ENCODE data around the gene RPL18A. TPM values are rescaled to one million over a fixed set of nuclear protein-coding genes. Genes with fewer than 3 reads are reported as not detected.
A peak's percentile ranks its signal among the peaks of the same experiment; 100 is the strongest.

The RPL18A gene
- total RNA-seq, 3 donors from 2014 or later = 4,001 to 4,060 (median 4,048) TPM

- ATAC-seq (no peak), DNase-seq (no peak)
- H3K4me3 Mint-ChIP-seq = no peak overlapping the region
- peaks cover 15% of the 10 kb centered on the region for H3K4me1 Mint-ChIP-seq (ENCODE audit: low read depth)
- H3K27me3 Mint-ChIP-seq (ENCODE audit: low read depth) = no peaks in the 10 kb centered on the region
- peaks cover 52% of the 10 kb centered on the region for H3K36me3 Mint-ChIP-seq (ENCODE audit: insufficient read depth)
- H3K9me3 Mint-ChIP-seq = no peaks in the 10 kb centered on the region
Measured at GRCh38 chr19:17834350-17835181, 25.1 kb upstream of the RPL18A start.

- DNase-seq (no peak), ATAC-seq (no peak)
- Mint-ChIP-seq H3K36me3 (ENCODE audit: insufficient read depth) (peaks cover 53% of the 10 kb centered on the region), H3K27me3 (ENCODE audit: low read depth) (no peaks in the 10 kb centered on the region), H3K4me3 (no peak overlapping the region), H3K9me3 (no peaks in the 10 kb centered on the region), H3K4me1 (ENCODE audit: low read depth) (peaks cover 15% of the 10 kb centered on the region)
Measured at GRCh38 chr19:17835182-17836006, 24.3 kb upstream of the RPL18A start.

- Mint-ChIP-seq H3K9me3 (no peaks in the 10 kb centered on the region), H3K4me3 (no peak overlapping the region), H3K4me1 (ENCODE audit: low read depth) (peaks cover 18% of the 10 kb centered on the region), H3K36me3 (ENCODE audit: insufficient read depth) (peaks cover 51% of the 10 kb centered on the region), H3K27me3 (ENCODE audit: low read depth) (no peaks in the 10 kb centered on the region)
- DNase-seq = no peak
- no peak for ATAC-seq
Measured at GRCh38 chr19:17836530-17836929, 23.2 kb upstream of the RPL18A start.

DNA sequence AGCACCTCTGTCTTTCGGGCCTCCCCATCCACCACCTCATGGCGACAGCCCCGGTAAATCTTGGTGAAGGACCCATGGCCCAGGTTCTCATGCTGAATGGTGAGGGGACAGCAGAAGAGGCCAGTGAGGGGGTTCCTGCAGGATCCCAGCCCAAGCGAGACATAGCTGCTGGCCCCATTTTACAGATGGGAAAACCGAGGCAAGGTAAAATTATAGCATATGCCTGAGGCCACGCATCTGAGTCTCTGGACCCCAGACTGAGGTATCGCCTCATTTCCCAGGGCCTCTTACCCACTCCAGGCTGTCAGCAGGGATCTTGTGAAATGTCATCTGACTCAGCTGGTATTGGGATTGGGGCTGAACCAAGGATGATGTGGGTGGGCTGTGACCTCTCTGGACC, 21.7 kb upstream of the RPL18A start:
- peaks cover 18% of the 10 kb centered on the region for H3K4me1 Mint-ChIP-seq (ENCODE audit: low read depth)
- DNase-seq (no peak), ATAC-seq (no peak)
- no peaks in the 10 kb centered on the region for H3K9me3 Mint-ChIP-seq
- H3K36me3 Mint-ChIP-seq (ENCODE audit: insufficient read depth) = peaks cover 38% of the 10 kb centered on the region
- no peaks in the 10 kb centered on the region for H3K27me3 Mint-ChIP-seq (ENCODE audit: low read depth)
- no peak overlapping the region for H3K4me3 Mint-ChIP-seq

DNA sequence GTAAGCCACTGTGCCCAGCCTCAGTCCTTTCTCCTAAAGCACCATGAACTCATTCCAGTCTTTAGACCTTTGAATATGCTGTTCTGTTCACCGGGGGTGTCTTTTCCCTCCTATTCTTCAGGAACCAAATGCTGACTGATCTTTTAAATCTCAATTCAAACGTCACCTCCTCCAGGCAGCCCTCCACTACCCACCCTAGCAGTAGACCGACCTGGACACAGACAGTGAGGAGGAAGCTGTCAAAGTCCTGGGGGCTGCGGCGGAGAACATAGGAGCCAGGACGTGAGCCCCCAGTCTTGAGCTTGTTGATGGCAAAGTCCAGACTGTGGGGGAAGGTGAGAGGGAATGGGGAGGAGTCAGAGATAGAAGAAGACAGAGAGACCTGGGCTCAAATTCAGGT, 19.7 kb upstream of the RPL18A start:
- DNase-seq (no peak), ATAC-seq (no peak)
- Mint-ChIP-seq H3K4me3 (no peak overlapping the region), H3K36me3 (ENCODE audit: insufficient read depth) (peaks cover 43% of the 10 kb centered on the region), H3K9me3 (no peaks in the 10 kb centered on the region), H3K4me1 (ENCODE audit: low read depth) (peaks cover 35% of the 10 kb centered on the region), H3K27me3 (ENCODE audit: low read depth) (no peaks in the 10 kb centered on the region)

- Mint-ChIP-seq H3K27me3 (ENCODE audit: low read depth) (no peaks in the 10 kb centered on the region), H3K9me3 (no peaks in the 10 kb centered on the region), H3K4me1 (ENCODE audit: low read depth) (peaks cover 40% of the 10 kb centered on the region), H3K4me3 (no peak overlapping the region), H3K36me3 (ENCODE audit: insufficient read depth) (peaks cover 33% of the 10 kb centered on the region)
- DNase-seq (no peak), ATAC-seq (no peak)
Measured at GRCh38 chr19:17841371-17841809, 18.3 kb upstream of the RPL18A start.

- DNase-seq (peak; percentile 50), ATAC-seq (peak; percentile 83 to 86)
- Mint-ChIP-seq H3K4me1 (ENCODE audit: low read depth) (peaks cover 37% of the 10 kb centered on the region), H3K27me3 (ENCODE audit: low read depth) (no peaks in the 10 kb centered on the region), H3K9me3 (no peaks in the 10 kb centered on the region), H3K4me3 (no peak overlapping the region), H3K36me3 (ENCODE audit: insufficient read depth) (peaks cover 28% of the 10 kb centered on the region)
Measured at GRCh38 chr19:17841810-17842662, 17.7 kb upstream of the RPL18A start.

GRCh38 chr19:17842663-17843291, 16.9 kb upstream of the RPL18A start:
- DNase-seq (no peak), ATAC-seq (no peak)
- Mint-ChIP-seq H3K4me3 (no peak overlapping the region), H3K9me3 (no peaks in the 10 kb centered on the region), H3K27me3 (ENCODE audit: low read depth) (no peaks in the 10 kb centered on the region), H3K4me1 (ENCODE audit: low read depth) (peaks cover 37% of the 10 kb centered on the region), H3K36me3 (ENCODE audit: insufficient read depth) (peaks cover 27% of the 10 kb centered on the region)

- H3K4me3 Mint-ChIP-seq = peak overlapping the region; percentile 41
- ATAC-seq (no peak), DNase-seq (no peak)
- H3K36me3 Mint-ChIP-seq (ENCODE audit: insufficient read depth) = peaks cover 22% of the 10 kb centered on the region
- H3K27me3 Mint-ChIP-seq (ENCODE audit: low read depth) = no peaks in the 10 kb centered on the region
- no peaks in the 10 kb centered on the region for H3K9me3 Mint-ChIP-seq
- peaks cover 40% of the 10 kb centered on the region for H3K4me1 Mint-ChIP-seq (ENCODE audit: low read depth)
Measured at GRCh38 chr19:17843292-17843827, 16.4 kb upstream of the RPL18A start.

- Mint-ChIP-seq H3K4me3 (peak overlapping the region; percentile 41), H3K27me3 (ENCODE audit: low read depth) (no peaks in the 10 kb centered on the region), H3K36me3 (ENCODE audit: insufficient read depth) (peaks cover 19% of the 10 kb centered on the region), H3K9me3 (no peaks in the 10 kb centered on the region), H3K4me1 (ENCODE audit: low read depth) (peaks cover 46% of the 10 kb centered on the region)
- ATAC-seq (no peak), DNase-seq (no peak)
Measured at GRCh38 chr19:17843908-17844490, 15.7 kb upstream of the RPL18A start.

DNA sequence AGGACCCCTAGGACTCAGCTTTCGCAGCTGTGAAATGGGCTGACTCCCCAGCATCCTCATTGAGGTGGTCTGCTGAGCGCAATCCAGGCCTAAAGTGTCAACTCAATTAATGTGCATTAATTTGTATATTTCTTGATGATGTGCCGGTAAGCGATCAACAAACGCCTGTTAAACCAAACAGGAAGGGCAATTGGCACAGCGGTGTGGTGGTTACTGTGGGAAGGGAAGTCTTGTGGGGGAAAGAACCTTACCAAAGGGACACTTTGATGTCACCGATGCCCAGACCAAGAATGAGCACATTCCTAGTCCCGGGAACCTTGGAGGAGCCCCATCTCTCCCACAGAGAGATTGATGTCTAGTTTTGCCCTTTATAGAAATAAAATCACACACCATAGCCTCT, 13.6 kb upstream of the RPL18A start:
- no peak for DNase-seq
- no peaks in the 10 kb centered on the region for H3K27me3 Mint-ChIP-seq (ENCODE audit: low read depth)
- peaks cover 62% of the 10 kb centered on the region for H3K4me1 Mint-ChIP-seq (ENCODE audit: low read depth)
- H3K4me3 Mint-ChIP-seq = peak overlapping the region; percentile 84
- no peak for ATAC-seq
- H3K36me3 Mint-ChIP-seq (ENCODE audit: insufficient read depth) = peaks cover 10% of the 10 kb centered on the region
- no peaks in the 10 kb centered on the region for H3K9me3 Mint-ChIP-seq

GRCh38 chr19:17847538-17848366, 12.0 kb upstream of the RPL18A start, which contains the start of gene JAK3:
JAK3 (minus strand) TSS chr19:17847982; CDS start chr19:17844417, 3,565 bp downstream.
- no peaks in the 10 kb centered on the region for H3K27me3 Mint-ChIP-seq (ENCODE audit: low read depth)
- peaks cover 10% of the 10 kb centered on the region for H3K36me3 Mint-ChIP-seq (ENCODE audit: insufficient read depth)
- H3K4me1 Mint-ChIP-seq (ENCODE audit: low read depth) = peaks cover 70% of the 10 kb centered on the region
- no peaks in the 10 kb centered on the region for H3K9me3 Mint-ChIP-seq
- peak within 1 kb of the TSS; percentile 84 for H3K4me3 Mint-ChIP-seq
- peak; percentile 89 to 91 for ATAC-seq
- DNase-seq = peak; percentile 88

All from activated T-cell treated with anti-CD3 and anti-CD28 coated beads, Interleukin-2, amount 50 U/mL, for 4 hours (primary cell).